Neural cell (in vitro differentiated cells): Measurements from ENCODE around the gene FZR1. TPM values are rescaled to one million over a fixed set of nuclear protein-coding genes. Genes with fewer than 3 reads are reported as not detected.
A peak's percentile ranks its signal among the peaks of the same experiment; 100 is the strongest.
"Not testable (repeated sequence)": the region's sequence is repeated elsewhere in the genome, so short reads cannot be mapped to it uniquely, and the experiment has no call there.

ENCODE experiments used
- H2AFZ ChIP-seq: fragments of 200-600, 300-800 bp; sonication (generic), shearing (Covaris generic); 2 replicates; pipeline ENCODE4 v1.6.0; 2014; ENCODE audit warnings: low read depth, mild to moderate bottlenecking, antibody characterized with exemption, low read length, moderate library complexity
- H3F3A ChIP-seq: fragments of 200-600 bp; shearing (Covaris generic); 2 replicates; pipeline ENCODE4 v1.6.1; 2016; ENCODE audit warnings: mild to moderate bottlenecking, moderate library complexity, mixed read lengths, antibody characterized with exemption, low read length; ENCODE audit not compliant: insufficient read depth, poor library complexity, severe bottlenecking
- H3K27ac ChIP-seq: fragments of 200-600, 300-800 bp; sonication (generic), shearing (Covaris generic); 2 replicates; pipeline ENCODE4 v1.5.1; 2014; ENCODE audit warnings: mild to moderate bottlenecking, low read length, moderate library complexity
- H3K27me3 ChIP-seq: fragments of 300-800, 200-600 bp; sonication (generic), shearing (Covaris generic); 2 replicates; pipeline ENCODE4 v1.6.0; 2014; ENCODE audit warnings: mild to moderate bottlenecking, low read depth, low read length, moderate library complexity; ENCODE audit not compliant: insufficient read depth
- H3K36me3 ChIP-seq: fragments of 300-800, 200-600 bp; sonication (generic), shearing (Covaris generic); 2 replicates; pipeline ENCODE4 v1.5.1; 2014; ENCODE audit warnings: mild to moderate bottlenecking, antibody characterized with exemption, low read length, moderate library complexity; ENCODE audit not compliant: insufficient read depth
- H3K4me2 ChIP-seq: fragments of 300-800, 200-600 bp; sonication (generic), shearing (Covaris generic); 2 replicates; pipeline ENCODE4 v1.6.0; 2014; ENCODE audit warnings: mild to moderate bottlenecking, low read length
- H3K4me3 ChIP-seq: fragments of 300-800, 200-600 bp; sonication (generic), shearing (Covaris generic); 2 replicates; pipeline ENCODE4 v1.5.1; 2014; ENCODE audit warnings: mild to moderate bottlenecking, low read length, moderate library complexity
- H3K79me2 ChIP-seq: fragments of 200-600 bp; shearing (Covaris generic); replicated peaks from 2 replicates; pipeline ENCODE4 v1.6.0; 2014; ENCODE audit warnings: mild to moderate bottlenecking, low read length, moderate library complexity; ENCODE audit not compliant: insufficient read depth
- H3K9ac ChIP-seq: fragments of 300-800, 200-600 bp; sonication (generic), shearing (Covaris generic); 2 replicates; pipeline ENCODE4 v1.6.1; 2016; ENCODE audit warnings: mild to moderate bottlenecking, low read length, mixed read lengths
- H3K9me2 ChIP-seq: fragments of 200-600 bp; shearing (Covaris generic); 2 replicates; pipeline ENCODE4 v1.6.1; 2016; ENCODE audit warnings: mild to moderate bottlenecking, low read length, mixed read lengths; ENCODE audit not compliant: insufficient read depth
- H3K9me3 ChIP-seq: fragments of 200-600, 300-800 bp; sonication (generic), shearing (Covaris generic); 2 replicates; pipeline ENCODE4 v1.6.1; 2016; ENCODE audit warnings: mild to moderate bottlenecking, mixed run types, low read length, moderate library complexity, mixed read lengths
- H4K20me1 ChIP-seq: fragments of 200-600 bp; shearing (Covaris generic); 2 replicates; pipeline ENCODE4 v1.6.1; 2016; ENCODE audit warnings: mild to moderate bottlenecking, mixed run types; ENCODE audit not compliant: insufficient read depth
- CTCF ChIP-seq: fragments of 450-650 bp; IDR thresholded peaks from 2 replicates; pipeline ENCODE4 v1.5.1; 2014; ENCODE audit warnings: antibody characterized with exemption, mild to moderate bottlenecking, moderate library complexity; ENCODE audit not compliant: poor library complexity, severe bottlenecking
- EP300 ChIP-seq: fragments of 450-650 bp; conservative IDR thresholded peaks from 2 replicates; pipeline ENCODE4 v1.6.1; 2014; ENCODE audit warnings: antibody characterized with exemption, mild to moderate bottlenecking, moderate library complexity; ENCODE audit not compliant: poor library complexity, severe bottlenecking
- EZH2 ChIP-seq: fragments of 200-600, 300-800 bp; shearing (Covaris generic), sonication (generic); IDR thresholded peaks from 2 replicates; pipeline ENCODE4 v1.6.1; 2014; ENCODE audit warnings: antibody characterized with exemption, low read length, borderline replicate concordance, mild to moderate bottlenecking; ENCODE audit not compliant: insufficient read depth, poor library complexity, severe bottlenecking
- MXI1 ChIP-seq: fragments of 450-650 bp; conservative IDR thresholded peaks from 2 replicates; pipeline ENCODE4 v1.6.1; 2014; ENCODE audit warnings: antibody characterized with exemption, mild to moderate bottlenecking; ENCODE audit not compliant: poor library complexity, severe bottlenecking
- POLR2AphosphoS5 ChIP-seq: IDR thresholded peaks from 2 replicates; pipeline ENCODE4 v1.6.1; 2012
- RAD21 ChIP-seq: fragments of 450-650 bp; conservative IDR thresholded peaks from 2 replicates; pipeline ENCODE4 v1.6.1; 2014; ENCODE audit warnings: antibody characterized with exemption, mild to moderate bottlenecking, moderate library complexity
- REST ChIP-seq: IDR thresholded peaks from 2 replicates; pipeline ENCODE4 v1.6.1; 2012; ENCODE audit warnings: borderline replicate concordance
- SMC3 ChIP-seq: fragments of 450-650 bp; conservative IDR thresholded peaks from 2 replicates; pipeline ENCODE4 v1.6.1; 2014; ENCODE audit warnings: antibody characterized with exemption, mild to moderate bottlenecking, moderate library complexity; ENCODE audit not compliant: poor library complexity
- TAF1 ChIP-seq: IDR thresholded peaks from 2 replicates; pipeline ENCODE4 v1.6.1; 2012; ENCODE audit warnings: low read depth
- polyA plus RNA-seq: library from polyadenylated mRNA; depleted of rRNA; stranded (reverse); fragments of >200 nt; gene quantifications from 2 replicates; pipeline ENCODE4 v1.2.3, GENCODE V29; 2014

Gene FZR1
- polyA plus RNA-seq, 1 donor from 2014 or later: 55.7 TPM

- H3K27ac ChIP-seq, H3K9me2 ChIP-seq, H3K4me2 ChIP-seq, H3K27me3 ChIP-seq, H2AFZ ChIP-seq, H3F3A ChIP-seq, H3K36me3 ChIP-seq, H3K9me3 ChIP-seq: not testable (repeated sequence)
- peaks cover 27% of the 10 kb centered on the region for H4K20me1 ChIP-seq
- H3K9ac ChIP-seq: peak overlapping the region; percentile 94
- peaks cover 58% of the 10 kb centered on the region for H3K79me2 ChIP-seq
- H3K4me3 ChIP-seq: peak overlapping the region; percentile 95
Observed at GRCh38 chr19:3508121-3508661, 2.1 kb downstream of the FZR1 start.

- Histone ChIP-seq H3K27ac (no peak overlapping the region), H3K9ac (no peak overlapping the region), H2AFZ (no peak overlapping the region), H3K27me3 (no peaks in the 10 kb centered on the region), H3K36me3 (no peaks in the 10 kb centered on the region), H3K9me2 (no peaks in the 10 kb centered on the region), H3K79me2 (peaks cover 66% of the 10 kb centered on the region), H4K20me1 (peaks cover 27% of the 10 kb centered on the region), H3F3A (no peaks in the 10 kb centered on the region), H3K9me3 (no peaks in the 10 kb centered on the region), H3K4me2 (no peak overlapping the region), H3K4me3 (no peak overlapping the region)
- TF ChIP-seq SMC3 (no peak), POLR2AphosphoS5 (no peak), MXI1 (no peak), EZH2 (no peak), REST (no peak), EP300 (no peak), RAD21 (no peak), TAF1 (no peak), CTCF (no peak)
Observed at GRCh38 chr19:3508771-3509535, 2.8 kb downstream of the FZR1 start.
